Brain pericyte (primary cell): Measurements from ENCODE around the gene TMEM63C.
"Not testable (repeated sequence)": the region's sequence is repeated elsewhere in the genome, so short reads cannot be mapped to it uniquely, and the experiment has no call there.

Source experiments
- DNase-seq: peaks from one replicate; pipeline ENCODE4 v3.0.0-alpha.2; 2012; ENCODE audit warnings: low read depth, low spot score

TMEM63C gene

GRCh38 chr14:77275601-77276017, 94.0 kb downstream of the TMEM63C start:
- no peak for DNase-seq

DNA sequence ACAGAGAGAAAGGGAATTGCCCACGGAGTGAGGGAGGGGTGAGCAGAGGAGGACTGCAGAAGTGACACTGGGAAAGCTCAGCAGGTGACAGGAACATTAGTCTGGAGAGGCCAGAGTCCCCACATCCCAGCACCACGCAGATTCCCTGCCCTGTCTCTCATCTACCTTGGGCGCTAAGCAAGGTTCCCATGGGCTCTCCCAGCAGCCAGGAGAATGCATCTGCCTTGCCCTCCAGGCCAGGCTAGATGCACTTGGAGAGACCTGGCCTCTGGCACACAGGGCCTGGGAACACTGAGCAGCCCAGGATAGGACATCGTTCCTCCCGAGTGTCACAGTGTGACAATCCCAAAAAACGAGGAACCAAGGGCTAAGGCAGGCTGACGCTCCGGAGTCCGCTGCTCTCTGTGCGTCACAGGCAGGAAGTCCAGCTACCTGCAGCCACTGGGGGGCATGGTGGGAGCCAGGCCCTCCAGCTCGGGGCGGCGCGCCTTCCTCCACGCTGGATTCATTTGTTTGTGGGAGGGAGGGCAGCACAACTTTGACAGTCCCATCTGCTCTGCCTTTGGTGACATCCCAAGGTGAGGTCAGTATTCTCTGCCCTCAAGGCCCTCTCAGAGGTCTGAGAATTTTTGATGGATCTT, 94.8 kb downstream of the TMEM63C start:
- no peak for DNase-seq

GRCh38 chr14:77276959-77277358, 95.4 kb downstream of the TMEM63C start:
- DNase-seq: no peak

DNA sequence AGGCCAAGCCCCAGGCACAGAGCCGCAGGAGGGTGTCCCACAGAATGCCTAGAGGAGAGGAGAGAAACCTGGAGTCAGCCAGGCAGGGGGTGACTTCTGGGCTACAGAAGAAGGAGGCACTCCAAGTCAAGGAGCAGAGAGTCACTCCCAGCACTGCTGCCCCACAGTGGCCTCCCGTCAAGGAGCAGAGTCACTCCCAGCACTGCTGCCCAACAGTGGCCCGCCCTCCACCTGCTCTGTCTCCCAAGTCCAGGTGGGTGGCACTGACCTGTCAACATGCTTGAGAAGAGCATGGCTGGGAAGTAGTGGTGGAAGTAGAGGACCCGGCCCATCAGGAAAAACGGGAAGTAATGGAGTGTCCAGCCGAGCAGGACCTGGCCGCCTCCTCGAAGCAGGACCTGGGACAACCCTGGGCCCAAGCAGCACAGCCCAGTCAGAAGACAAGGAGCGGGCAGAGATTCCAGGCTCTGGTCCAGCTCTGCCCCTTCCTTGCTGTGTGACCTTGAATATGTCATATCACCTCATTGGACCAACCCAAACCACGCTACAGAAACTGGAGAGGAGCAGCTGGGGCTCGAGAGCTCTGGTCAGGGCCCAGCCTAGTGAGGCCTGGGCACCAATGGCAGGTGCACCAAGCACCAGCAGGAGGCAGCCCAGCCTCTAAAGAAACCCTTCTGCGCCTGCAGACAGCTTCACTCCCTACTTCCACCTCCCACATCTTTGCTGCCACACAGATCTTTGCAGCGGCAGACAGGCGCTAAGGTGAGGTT, 97.0 kb downstream of the TMEM63C start:
- no peak for DNase-seq

- no peak for DNase-seq
These were observed 98.1 kb downstream of the TMEM63C start for GRCh38 chr14:77279719-77280118.

- DNase-seq: not testable (repeated sequence)
These were observed 99.3 kb downstream of the TMEM63C start for GRCh38 chr14:77280921-77281320.

- no peak for DNase-seq
These were observed 100.3 kb downstream of the TMEM63C start for GRCh38 chr14:77281852-77282410.

GRCh38 chr14:77284066-77284465, 102.5 kb downstream of the TMEM63C start:
- no peak for DNase-seq

DNA sequence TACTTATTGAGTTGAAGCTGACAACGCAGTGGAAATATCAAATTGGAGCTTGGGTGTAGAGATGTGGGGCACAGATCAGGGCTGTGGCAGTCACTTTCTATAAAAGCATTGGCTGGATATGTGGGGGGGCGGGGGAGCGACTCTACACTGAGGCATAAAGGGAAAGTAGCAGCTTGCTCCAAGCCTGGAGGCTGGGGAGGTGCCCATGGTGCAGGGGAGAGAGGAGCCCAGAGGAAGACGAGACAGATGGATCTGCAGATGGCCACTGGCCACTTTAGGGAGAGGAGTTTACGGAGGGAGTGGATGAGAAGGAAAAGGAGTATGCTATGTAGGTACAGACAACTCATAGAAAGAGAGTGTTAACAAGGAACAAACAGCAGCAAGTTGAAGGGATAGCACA, 102.9 kb downstream of the TMEM63C start:
- DNase-seq: no peak

DNA sequence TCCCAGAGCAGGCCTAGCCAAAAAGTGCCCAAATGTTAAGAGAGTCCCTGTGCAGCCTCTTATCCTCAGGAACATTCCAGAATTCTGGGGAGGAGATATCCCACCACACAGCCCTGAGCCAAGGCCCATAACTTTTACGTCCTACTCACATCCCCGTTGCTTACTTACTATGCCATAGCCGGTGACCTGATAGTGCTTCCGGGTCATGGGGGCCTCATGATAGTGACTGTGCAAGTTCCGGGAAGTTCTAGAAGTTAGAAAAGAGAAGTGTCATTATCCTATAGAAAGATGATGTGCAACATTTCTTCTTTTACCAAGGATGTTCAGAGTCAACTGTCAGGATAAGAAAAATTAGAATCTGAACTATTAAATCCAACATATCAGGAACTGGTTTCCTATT, 105.0 kb downstream of the TMEM63C start:
- DNase-seq: no peak

DNA sequence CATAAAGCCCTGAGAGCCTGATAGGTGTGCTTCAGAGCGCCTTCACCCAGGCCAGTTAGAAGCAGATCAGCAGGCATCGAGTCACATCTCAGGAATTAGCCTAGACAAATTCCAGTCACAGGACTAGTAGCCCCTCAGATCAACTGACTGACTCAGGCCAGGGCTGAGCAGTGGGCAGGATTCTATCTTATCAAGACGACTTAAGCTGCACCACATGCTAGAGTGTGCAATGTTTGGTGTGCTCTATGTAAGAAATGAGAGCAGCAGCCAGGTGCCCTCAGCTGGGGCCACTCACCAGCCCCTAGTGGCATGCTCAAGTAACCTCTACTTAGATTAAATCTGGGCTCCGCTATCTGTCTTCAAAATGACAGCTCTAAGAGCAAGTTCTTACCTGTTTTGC, 109.1 kb downstream of the TMEM63C start:
- DNase-seq: no peak

GRCh38 chr14:77296155-77296554, 114.6 kb downstream of the TMEM63C start:
- DNase-seq: no peak

DNA sequence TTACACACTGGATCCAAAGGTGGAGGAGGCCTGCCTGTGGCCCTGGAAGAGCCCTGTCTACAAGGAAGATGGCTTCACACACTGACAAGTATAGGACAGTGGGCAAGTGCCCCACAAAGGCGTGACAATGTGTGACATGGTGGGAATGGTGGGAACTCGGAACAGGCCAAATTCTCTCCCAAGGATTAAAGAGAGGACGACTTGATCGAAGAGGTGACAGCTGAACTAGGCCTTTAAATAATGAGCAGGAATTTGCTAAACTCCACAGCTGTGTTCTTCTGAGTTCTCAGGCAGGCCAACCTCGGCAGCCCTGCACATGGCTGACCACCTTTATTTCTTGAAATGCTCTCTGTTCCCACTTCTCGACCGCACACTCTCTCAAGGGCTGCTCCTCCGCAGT, 115.3 kb downstream of the TMEM63C start:
- DNase-seq: no peak

DNA sequence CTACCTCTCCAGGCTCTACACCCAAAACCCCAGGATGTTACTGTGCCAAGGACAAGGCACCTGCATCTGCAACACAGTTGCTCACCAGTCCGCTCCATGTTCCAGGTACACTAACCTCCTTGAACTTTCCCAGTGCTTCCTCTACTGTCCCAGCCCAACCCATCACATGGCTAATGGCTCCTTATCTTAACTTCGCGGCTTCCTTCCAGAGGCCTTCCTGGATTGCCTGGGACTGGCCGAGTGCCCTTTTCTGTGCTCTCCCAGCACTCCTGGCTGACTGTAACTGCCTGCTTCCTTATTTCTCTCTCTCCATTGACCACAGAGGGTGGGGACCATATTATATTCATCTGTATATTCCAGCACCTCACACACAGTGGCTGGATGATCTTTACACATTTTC, 118.2 kb downstream of the TMEM63C start:
- DNase-seq: no peak

DNA sequence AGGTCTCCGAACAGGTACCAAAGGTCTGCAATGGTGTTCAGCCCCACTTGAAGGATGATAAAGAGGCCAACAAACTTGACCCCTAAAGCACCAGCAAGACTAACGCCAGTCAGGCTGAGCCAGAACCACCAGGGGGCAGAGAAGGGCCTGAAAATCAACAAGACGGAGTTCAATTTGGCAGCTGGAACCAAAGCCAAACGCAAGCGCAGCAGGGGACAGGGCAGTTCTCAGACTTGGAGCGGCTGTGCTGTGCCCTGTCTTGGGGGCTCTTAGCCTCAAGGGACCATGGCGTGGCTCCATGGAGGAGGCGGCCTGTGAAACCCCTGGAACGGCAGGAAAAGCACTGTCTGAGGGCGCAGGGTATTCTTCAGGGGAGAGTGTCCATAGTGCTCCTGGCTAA, 119.5 kb downstream of the TMEM63C start:
- DNase-seq: no peak

DNA sequence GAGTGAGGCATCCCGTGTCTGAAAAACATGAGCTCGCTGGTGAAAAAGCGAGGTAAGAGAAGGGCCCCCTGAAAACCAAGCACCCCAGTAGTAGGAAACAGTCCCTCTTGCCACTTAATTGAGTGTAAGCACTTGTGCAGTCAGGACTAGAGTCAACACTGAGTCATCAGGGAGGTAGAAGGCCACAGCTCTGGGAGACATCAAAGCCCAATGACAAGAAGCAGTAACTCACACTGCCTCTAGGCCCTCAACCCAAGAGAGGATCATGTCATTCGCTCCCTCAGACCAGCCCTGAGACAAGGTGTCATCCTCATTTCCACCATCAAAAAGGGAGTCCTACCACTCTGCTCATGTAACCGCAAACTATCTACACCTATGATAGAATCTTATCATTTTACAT, 121.3 kb downstream of the TMEM63C start:
- no peak for DNase-seq

- DNase-seq: peak; percentile 50
These were observed 122.0 kb downstream of the TMEM63C start for GRCh38 chr14:77303417-77304156.

DNA sequence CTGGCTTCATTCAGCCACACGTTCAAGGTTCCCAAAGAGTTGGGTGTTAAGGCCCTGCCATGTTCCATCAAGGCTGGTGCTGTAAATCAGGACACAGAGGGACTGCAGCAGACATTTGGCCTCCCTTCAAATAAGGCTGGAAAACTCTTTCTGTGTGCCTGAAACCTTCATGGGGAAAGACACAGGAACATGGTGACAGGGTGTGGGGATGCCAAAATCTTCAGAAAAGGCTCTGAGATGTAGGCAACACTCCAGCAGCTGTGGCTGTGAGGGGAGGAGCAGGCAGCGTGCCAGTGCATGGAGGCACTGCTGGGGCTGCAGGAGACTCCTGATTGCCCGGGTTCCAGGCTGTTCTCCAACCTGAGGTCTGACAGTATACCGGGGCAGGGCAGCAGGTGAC, 124.1 kb downstream of the TMEM63C start:
- DNase-seq: no peak

DNA sequence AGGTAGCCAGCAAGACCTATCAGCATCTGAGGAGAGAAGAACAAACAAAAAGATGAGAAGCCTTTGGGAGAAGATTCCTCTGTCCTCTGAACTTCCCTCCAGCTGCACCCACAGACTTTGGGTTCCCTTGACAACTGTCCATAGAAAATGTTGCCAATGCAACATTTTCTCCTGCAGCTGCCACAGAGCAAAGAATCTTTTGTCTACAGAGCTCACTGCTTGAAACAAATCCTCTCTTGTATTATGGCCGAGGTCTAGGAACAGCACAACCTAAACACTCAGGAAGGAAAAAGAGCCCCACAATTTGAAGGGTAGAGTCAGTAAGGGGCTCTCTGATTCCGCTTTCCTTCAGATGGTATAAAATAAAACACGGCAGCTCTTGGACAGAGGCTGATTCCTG, 124.8 kb downstream of the TMEM63C start:
- DNase-seq: no peak

GRCh38 chr14:77306851-77307496, 125.4 kb downstream of the TMEM63C start:
- no peak for DNase-seq
